Measurements from ENCODE around the gene TSSC4. TPM values are rescaled to one million over a fixed set of nuclear protein-coding genes. Genes with fewer than 3 reads are reported as not detected.

TSSC4 gene
- total RNA-seq, 1 donor from 2014 or later = 52.2 TPM

DNA sequence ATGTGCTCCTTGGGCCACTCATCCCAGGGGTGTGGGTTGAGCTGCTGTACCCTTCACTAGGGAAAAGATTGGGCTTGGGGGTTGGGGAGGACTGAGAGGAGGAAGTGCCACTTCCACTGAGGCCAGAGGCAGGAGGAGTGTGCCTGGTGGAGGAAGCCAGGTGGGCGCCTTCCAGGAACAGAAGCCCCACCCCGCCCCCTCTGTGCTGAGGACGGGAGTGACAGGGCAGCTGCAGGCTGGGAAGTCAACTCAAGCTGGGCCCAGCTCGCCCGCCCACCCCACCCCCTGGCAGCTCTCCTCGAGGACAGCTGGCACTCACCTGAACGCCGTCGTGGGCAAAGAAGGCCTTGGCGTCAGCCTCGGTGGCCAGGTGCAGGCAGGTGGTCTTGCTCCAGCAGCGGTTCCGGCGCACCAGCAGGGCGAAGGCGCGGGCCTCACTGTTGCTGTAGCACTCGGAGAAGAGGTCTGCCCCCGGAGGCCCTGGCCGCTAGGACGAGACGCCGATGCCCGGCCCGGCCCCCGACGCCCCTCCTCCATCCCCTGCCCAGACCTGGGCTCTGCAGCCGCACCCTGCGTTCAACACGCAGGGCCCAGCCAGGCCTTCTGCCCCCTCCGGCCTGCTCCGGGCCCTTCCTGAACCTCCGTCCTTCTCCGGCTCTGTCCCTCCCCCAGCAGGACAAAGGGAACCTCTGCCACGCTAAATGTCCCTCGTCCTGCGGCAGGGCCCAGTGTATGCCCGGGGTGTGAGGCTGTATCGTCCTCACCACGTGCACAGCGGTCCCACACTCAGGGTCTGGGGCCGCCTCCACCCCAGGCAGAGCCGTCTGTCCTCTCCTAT is 13.4 kb downstream of the TSSC4 start:
- TF ChIP-seq, protein P1, sequence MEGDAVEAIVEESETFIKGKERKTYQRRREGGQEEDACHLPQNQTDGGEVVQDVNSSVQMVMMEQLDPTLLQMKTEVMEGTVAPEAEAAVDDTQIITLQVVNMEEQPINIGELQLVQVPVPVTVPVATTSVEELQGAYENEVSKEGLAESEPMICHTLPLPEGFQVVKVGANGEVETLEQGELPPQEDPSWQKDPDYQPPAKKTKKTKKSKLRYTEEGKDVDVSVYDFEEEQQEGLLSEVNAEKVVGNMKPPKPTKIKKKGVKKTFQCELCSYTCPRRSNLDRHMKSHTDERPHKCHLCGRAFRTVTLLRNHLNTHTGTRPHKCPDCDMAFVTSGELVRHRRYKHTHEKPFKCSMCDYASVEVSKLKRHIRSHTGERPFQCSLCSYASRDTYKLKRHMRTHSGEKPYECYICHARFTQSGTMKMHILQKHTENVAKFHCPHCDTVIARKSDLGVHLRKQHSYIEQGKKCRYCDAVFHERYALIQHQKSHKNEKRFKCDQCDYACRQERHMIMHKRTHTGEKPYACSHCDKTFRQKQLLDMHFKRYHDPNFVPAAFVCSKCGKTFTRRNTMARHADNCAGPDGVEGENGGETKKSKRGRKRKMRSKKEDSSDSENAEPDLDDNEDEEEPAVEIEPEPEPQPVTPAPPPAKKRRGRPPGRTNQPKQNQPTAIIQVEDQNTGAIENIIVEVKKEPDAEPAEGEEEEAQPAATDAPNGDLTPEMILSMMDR (IDR thresholded peaks at IDR 0.05) = no peak
- Mint-ChIP-seq H3K27me3 (ENCODE audit: low read depth) (no peaks in the 10 kb centered on the region), H3K27ac (ENCODE audit: unreplicated experiment) (no peak overlapping the region), H3K36me3 (ENCODE audit: low read depth) (no peaks in the 10 kb centered on the region), H3K9me3 (ENCODE audit: low read depth) (no peaks in the 10 kb centered on the region), H3K4me1 (ENCODE audit: low read depth) (no peaks in the 10 kb centered on the region), H3K4me3 (ENCODE audit: unreplicated experiment) (no peak overlapping the region)
- DNase-seq (ENCODE audit: low spot score) = no peak

DNA sequence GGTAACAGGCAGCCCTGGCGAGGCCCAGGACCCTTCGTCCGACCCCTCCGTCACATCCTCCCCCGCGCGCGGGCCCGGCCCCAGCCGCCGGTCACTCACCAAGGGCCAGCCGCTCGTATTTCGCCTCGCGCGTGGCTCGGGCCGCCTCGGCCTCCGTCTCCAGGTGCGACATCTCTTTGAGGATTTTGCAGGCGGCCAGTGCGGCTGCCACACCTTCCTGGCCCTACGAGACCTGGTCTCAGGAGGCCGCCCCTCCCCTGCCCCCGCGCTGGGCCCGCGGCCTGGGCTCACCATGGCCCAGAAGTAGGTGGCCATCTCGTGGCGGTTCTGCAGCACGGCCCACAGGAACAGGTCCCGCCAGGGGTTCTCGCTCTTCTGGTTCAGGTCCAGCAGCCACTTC is 14.1 kb downstream of the TSSC4 start:
- no peaks in the 10 kb centered on the region for H3K9me3 Mint-ChIP-seq (ENCODE audit: low read depth)
- DNase-seq (ENCODE audit: low spot score) = no peak
- H3K4me1 Mint-ChIP-seq (ENCODE audit: low read depth) = no peaks in the 10 kb centered on the region
- TF ChIP-seq, protein P1 (IDR thresholded peaks at IDR 0.05) = no peak
- no peaks in the 10 kb centered on the region for H3K36me3 Mint-ChIP-seq (ENCODE audit: low read depth)
- H3K27me3 Mint-ChIP-seq (ENCODE audit: low read depth) = no peaks in the 10 kb centered on the region
- H3K4me3 Mint-ChIP-seq (ENCODE audit: unreplicated experiment) = no peak overlapping the region
- no peak overlapping the region for H3K27ac Mint-ChIP-seq (ENCODE audit: unreplicated experiment)

DNA sequence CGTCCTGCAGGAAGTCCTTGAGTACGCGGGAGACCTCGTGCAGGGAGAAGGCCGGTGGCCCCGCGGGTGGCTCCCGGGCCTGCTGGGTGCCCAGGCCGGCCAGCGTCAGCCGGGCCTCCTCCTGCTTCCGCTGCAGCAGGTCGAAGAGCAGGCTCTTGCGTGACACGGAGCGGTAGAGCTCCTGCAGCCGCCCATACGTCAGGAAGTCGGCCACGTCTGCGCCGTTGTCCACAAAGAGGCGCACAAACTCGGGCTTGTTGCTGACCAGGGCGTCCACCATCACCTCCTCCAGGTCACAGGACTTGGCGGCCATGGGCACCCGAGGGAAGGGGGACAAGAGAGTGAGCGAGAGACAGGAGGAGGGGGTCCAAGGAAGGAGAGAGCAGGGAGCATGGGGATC is 14.6 kb downstream of the TSSC4 start:
- no peaks in the 10 kb centered on the region for H3K36me3 Mint-ChIP-seq (ENCODE audit: low read depth)
- no peaks in the 10 kb centered on the region for H3K4me1 Mint-ChIP-seq (ENCODE audit: low read depth)
- no peak overlapping the region for H3K4me3 Mint-ChIP-seq (ENCODE audit: unreplicated experiment)
- TF ChIP-seq, protein P1 (IDR thresholded peaks at IDR 0.05) = no peak
- no peaks in the 10 kb centered on the region for H3K27me3 Mint-ChIP-seq (ENCODE audit: low read depth)
- DNase-seq (ENCODE audit: low spot score) = no peak
- H3K9me3 Mint-ChIP-seq (ENCODE audit: low read depth) = no peaks in the 10 kb centered on the region
- no peak overlapping the region for H3K27ac Mint-ChIP-seq (ENCODE audit: unreplicated experiment)

DNA sequence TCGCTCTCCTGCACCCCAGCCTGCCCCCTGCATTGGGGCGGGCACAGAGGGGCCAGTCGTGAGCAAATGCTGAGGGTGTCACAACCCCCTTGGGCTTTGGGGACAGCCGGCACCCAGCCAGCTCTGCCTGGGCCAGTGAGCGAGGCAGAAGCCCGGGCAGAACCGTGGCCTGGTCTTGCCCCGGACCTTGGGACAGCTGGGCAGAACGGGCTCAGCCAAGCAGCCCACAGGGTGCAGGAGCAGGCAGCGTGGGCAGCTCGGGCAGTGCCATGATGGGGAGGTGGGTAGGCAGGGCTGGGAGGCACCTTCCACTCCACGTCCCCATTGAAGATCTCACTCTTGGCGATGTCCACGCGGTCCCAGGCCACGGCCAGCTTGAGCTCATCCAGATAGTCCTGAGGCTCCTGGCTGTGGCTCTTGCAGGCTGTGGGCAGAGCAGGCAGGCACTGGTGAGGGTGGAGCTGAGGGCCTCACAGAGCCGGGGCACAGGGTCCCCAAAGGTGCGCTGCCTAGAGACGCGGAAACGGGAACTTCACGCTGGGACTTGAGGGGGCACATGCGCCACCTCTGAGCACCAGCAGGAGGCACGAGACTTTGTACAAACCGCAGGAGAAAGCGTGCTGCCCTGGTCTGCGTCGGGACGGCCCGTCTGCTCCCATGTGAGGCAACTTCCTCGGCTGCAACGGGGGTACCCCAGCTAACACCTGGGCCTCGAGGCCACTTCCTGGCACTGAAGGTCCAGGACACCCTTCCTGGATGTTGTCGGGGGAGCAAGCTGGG is 15.2 kb downstream of the TSSC4 start:
- no peaks in the 10 kb centered on the region for H3K27me3 Mint-ChIP-seq (ENCODE audit: low read depth)
- H3K4me1 Mint-ChIP-seq (ENCODE audit: low read depth) = no peaks in the 10 kb centered on the region
- no peaks in the 10 kb centered on the region for H3K36me3 Mint-ChIP-seq (ENCODE audit: low read depth)
- H3K27ac Mint-ChIP-seq (ENCODE audit: unreplicated experiment) = no peak overlapping the region
- H3K9me3 Mint-ChIP-seq (ENCODE audit: low read depth) = no peaks in the 10 kb centered on the region
- H3K4me3 Mint-ChIP-seq (ENCODE audit: unreplicated experiment) = no peak overlapping the region
- TF ChIP-seq, protein P1 (IDR thresholded peaks at IDR 0.05) = no peak
- DNase-seq (ENCODE audit: low spot score) = no peak

DNA sequence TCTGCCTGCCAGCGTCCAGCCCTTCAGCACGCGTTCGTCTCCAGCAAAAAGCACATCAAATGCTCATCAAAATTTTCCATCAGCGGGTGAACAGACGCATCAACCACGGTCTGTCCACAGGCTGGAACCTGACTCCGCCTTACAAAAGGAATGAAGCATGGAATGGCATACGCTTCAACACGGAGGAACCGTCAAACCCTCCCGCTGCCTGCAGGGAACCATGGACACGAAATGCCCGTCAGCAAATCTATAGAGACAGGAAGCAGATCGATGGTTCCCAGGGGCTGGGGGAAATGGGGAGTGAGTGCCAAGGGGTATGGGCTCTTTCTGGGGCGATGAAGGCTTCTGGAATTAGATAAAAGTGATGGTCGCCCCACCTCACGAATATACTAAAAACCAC is 16.2 kb downstream of the TSSC4 start:
- H3K27me3 Mint-ChIP-seq (ENCODE audit: low read depth) = no peaks in the 10 kb centered on the region
- no peaks in the 10 kb centered on the region for H3K36me3 Mint-ChIP-seq (ENCODE audit: low read depth)
- no peaks in the 10 kb centered on the region for H3K9me3 Mint-ChIP-seq (ENCODE audit: low read depth)
- H3K4me1 Mint-ChIP-seq (ENCODE audit: low read depth) = no peaks in the 10 kb centered on the region
- no peak overlapping the region for H3K4me3 Mint-ChIP-seq (ENCODE audit: unreplicated experiment)
- H3K27ac Mint-ChIP-seq (ENCODE audit: unreplicated experiment) = no peak overlapping the region
- TF ChIP-seq, protein P1 (IDR thresholded peaks at IDR 0.05) = no peak
- DNase-seq (ENCODE audit: low spot score) = no peak

Measured in chondrocyte (in vitro differentiated cells).